OCI-LY7 (cell line): ENCODE data around the gene OTOF.

Experiments
- EZH2phosphoT487 ChIP-seq: fragments of 200-600 bp; sonication (generic); IDR thresholded peaks from 2 replicates; pipeline ENCODE4 v1.6.1; 2018; ENCODE audit warnings: low read depth, borderline replicate concordance, mild to moderate bottlenecking, mixed run types, antibody characterized with exemption, low read length, moderate library complexity, mixed read lengths
- TF ChIP-seq, protein P1 (sequence below): fragments of 200-600 bp; sonication (generic); conservative IDR thresholded peaks from 2 replicates; pipeline ENCODE4 v1.5.1; 2014; ENCODE audit warnings: mild to moderate bottlenecking, antibody characterized with exemption, low read length, moderate library complexity, mixed read lengths

DNA sequence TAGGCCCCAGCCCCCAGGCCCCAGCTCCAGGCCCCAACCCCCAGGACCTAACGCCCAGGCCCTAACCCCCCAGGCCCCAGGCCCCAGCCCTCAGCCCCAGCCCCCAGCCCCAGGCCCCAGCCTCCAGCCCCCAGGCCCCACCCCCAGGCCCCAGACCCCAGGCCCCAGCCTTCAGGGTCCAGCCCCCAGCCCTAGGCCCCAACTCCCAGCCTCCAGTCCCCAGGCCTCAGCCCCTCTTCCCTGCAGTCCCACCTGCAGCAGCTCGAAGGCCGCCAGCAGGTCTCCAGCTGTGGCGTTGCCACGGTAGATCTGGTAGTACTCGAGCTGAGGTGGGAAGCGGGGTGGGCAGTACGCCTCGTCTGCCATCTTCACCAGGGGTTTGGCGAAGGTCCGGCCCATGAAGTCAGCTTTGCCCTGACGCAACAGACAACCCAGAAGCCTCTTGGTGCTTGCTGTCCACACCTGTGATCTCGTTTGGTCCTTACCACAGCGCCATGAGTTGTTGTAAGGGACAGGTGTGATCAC is 3.6 kb downstream of the OTOF start:
- TF ChIP-seq, protein P1, sequence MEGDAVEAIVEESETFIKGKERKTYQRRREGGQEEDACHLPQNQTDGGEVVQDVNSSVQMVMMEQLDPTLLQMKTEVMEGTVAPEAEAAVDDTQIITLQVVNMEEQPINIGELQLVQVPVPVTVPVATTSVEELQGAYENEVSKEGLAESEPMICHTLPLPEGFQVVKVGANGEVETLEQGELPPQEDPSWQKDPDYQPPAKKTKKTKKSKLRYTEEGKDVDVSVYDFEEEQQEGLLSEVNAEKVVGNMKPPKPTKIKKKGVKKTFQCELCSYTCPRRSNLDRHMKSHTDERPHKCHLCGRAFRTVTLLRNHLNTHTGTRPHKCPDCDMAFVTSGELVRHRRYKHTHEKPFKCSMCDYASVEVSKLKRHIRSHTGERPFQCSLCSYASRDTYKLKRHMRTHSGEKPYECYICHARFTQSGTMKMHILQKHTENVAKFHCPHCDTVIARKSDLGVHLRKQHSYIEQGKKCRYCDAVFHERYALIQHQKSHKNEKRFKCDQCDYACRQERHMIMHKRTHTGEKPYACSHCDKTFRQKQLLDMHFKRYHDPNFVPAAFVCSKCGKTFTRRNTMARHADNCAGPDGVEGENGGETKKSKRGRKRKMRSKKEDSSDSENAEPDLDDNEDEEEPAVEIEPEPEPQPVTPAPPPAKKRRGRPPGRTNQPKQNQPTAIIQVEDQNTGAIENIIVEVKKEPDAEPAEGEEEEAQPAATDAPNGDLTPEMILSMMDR, result no peak
- TF ChIP-seq EZH2phosphoT487, result no peak
